GM12872 (cell line): Measurements from ENCODE around the gene MAGEA3.

ENCODE experiments used
- CTCF ChIP-seq: IDR thresholded peaks from 3 replicates; pipeline ENCODE4 v1.5.1; 2011; ENCODE audit warnings: low read depth, mild to moderate bottlenecking, low read length, moderate library complexity; ENCODE audit not compliant: insufficient read depth

MAGEA3 gene

GRCh38 chrX:152735860-152736511 lies 37.4 kb downstream of the MAGEA3 start:
- TF ChIP-seq CTCF: no peak

GRCh38 chrX:152738560-152738959 lies 40.0 kb downstream of the MAGEA3 start:
- TF ChIP-seq CTCF: no peak
